Embryonic facial prominence (tissue), 1 donor: Measurements from ENCODE around the gene RFX2.
"Not testable (repeated sequence)": the region's sequence is repeated elsewhere in the genome, so short reads cannot be mapped to it uniquely, and the experiment has no call there.

ENCODE experiments used
- DNase-seq: peaks from one replicate; pipeline ENCODE4 v3.0.0-alpha.2; 2016; ENCODE audit errors: extremely low spot score

RFX2 gene

DNA sequence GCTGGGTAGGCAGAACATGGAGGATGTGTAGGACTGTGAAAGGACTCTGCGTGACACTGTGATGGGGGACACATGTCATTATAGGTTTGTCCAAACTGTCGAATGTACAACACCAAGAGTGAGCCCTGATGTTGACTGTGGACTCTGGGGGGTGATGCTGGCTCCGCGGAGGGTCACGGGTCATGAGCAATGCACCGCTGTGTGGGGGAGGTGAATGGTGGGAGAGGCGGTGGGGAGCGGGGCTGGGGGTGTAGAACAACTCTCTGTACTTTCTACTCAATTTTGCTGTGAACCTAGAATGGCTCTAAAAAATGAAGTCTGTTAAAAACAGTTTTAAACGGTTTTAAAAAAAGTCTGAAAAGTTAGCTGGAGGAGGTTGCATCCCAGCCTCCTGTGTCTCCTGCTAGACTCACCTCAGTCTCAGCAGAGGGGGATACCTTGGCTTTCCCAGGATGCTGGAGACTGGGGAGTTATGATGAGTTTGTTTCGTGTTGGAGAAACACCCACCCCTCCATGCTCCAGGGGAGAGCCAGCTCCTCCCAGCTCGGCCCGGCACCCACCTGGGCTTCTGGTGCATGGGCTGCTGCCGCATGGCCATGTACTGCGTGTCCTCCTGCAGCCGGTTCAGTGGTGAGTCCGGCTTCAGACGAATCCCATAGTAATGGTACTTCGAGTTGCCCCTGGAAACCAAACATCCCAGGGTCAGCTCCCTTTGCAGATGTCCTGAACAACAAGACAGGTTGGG is 97.7 kb downstream of the RFX2 start:
- no peak for DNase-seq

DNA sequence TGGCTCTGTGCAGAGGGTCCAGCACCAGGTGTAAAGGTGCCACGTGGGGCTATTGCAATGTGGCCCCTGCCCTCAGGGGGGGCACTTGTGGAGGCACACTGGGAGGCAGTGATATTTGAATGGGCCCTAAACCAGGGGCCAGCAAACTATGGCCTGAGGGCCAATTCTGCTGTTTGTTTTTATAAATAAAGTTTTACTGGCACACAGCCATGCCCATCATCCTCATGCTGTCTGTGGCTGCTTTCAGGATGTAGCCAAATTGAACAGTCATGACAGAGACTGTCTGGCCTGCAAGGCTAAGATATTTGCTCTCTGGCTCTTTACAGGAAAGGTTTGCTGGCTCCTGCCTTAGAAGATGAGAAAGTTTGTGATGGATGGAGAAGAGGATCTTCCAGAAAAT is 98.5 kb downstream of the RFX2 start:
- no peak for DNase-seq

DNA sequence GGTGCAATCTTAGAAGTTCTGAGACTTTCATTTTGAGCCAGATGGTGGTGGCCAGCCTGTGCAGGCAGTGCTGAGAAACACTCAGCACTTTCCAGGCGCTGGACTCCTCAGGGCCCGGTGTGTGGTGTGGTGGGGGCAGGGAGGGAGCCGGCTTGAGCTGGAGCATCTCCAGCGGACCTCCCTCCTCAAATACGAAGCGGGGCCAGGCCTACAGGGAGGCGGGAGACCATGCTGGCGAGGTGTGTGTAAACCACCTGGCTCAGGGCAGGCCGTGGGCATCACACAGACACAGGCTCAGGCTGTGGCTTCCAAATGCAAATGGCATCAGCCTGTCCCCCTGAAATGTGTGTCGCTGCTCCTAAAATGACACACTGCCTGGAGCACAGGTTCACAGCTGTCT is 99.1 kb downstream of the RFX2 start:
- no peak for DNase-seq

DNA sequence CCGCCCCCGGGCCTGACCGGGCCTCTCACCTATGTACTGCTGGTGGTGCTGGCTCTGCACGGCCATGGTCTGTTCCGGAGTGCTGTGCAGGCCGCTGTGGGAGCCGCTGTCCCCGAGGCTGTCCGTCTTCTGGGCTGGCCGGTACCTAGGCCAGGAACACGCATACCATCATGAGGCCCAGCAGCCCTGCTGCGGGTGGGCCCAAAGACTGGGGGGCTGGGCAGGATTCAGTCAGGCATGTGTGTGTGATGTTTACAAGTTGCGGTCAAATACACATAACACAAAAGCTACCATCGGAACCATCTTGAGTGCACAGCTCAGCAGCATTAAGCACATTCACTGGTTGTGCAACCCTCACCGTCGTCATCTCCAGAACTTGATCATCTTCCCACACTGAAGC is 100.2 kb downstream of the RFX2 start:
- DNase-seq = no peak

DNA sequence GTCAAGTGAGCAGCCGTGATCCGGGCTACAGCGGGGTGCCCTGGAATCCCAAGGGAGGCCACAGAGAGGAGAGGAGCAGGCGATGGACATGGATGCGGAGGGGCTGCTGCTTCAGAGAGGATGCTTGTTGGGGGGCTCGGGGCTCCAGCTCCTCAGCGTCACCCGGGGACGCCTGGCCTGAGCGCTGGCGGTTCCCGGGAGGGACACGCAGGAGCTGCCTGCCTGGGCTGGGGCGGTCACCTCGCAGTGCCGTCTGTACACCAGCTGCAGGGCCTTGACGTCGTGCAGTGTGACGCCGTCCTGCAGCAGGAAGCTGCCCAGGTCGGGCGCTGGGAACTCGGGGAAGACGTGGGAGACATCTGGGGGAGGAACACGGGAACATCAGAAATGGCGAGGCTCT is 102.4 kb downstream of the RFX2 start:
- no peak for DNase-seq

DNA sequence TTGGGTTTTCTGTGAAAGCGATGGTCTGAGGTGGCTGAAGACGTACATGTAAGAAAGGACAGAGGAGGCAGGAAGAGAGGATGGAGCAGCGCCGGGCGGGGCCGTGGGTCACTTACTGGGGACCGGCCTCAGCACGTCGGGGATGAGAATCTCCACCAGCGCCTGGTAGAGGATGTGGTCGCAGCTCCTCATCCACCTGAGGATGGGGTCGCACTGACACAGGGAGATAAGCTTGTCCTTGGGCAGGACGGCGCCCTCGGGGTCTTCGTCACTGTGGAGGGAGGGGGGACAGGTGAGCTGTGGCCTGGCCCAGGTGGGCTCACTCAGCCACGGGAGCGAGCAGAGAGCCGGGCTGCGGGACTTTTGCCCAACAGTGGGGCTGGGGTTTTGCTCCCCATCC is 103.4 kb downstream of the RFX2 start:
- DNase-seq = no peak

DNA sequence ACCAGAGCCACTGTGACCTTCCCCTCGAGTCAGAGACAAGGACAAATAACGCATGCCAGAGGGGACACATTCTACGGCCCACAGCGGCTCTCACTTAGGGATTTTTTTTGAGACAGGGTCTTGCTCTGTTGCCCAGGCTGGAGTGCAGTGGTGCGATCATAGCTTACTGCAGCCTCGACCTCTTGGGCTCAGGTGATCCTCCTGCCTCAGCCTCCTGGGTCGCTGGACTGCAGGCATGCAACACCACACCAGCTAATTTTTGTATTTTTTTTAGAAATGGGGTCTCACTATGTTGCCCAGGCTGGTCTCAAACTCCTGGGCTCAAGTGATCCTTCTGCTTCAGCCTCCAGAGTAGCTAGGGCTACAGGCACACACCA is 104.2 kb downstream of the RFX2 start:
- DNase-seq = not testable (repeated sequence)

DNA sequence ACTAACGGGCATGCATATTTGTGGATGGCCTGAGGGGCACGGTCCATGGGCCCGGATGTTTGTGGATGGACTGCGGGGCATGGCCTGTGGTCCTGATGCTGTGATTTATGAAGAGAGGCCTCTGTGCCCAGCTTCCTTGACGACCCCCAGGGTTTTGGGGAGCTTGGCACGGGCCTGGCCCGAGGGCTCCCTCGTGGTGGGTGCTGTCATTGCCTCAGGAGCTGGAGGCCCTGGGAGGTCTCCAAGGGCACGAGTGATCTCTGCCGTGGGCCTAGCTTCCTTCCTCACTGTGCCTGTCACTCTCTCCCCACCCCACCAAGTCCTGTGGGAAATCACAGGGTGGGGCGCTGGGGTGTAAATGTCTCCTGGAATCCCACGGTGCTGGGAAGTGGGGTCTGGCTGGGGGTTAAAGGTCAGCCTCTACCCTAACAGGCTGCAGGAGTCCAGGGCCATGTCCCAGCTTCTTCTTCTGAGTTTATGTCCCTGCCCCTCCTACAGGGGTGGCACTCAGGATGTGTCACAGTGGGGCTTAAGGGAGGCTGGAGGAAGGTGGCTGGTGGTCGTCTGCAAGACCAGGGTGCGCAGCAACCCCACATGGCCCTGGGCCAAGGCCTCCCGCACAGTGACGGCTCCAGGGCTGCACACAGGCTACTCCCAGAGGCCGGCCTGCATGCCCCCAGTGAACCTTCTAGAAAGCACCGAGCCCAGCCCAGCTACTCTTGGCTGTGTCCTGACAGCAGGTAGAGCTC is 104.8 kb downstream of the RFX2 start:
- DNase-seq = no peak

DNA sequence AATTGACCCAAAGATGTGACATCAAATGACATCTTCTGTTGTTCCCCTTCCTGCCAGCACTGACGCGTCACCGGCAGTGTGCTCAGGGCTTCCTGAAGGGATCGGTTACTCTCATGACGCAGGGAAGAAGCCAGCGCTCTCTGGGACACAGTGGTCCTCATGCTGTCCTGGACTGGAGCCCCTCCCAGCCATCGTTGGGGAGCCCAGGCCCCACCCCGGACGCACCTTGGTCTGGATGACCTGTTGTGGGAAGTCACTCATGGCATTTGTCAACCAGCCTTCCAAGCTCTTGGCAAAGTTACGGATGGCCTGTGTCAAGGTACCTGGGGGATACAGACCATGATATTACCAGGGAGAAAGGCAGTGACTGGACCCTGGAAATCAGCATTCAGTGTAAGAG is 106.3 kb downstream of the RFX2 start:
- DNase-seq = no peak

DNA sequence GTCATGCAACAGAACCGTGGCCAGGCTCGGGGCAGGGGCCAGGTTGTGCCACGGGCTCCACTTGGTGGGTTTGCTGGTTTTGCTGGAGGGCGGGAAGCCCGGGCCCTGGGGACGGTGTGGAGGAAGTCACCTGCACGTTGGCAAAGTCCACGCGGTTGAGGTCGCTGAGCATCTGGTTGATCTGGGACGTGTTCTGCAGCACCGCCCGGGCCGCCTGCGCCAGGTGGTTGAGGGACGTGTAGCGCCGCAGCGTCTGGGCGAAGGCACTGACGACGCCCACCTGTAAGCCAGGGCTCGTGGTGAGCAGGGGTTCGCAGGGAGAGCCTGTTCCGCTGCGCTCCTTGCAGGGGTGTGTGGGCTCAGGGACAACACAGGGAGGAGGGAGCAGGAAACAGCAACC is 107.7 kb downstream of the RFX2 start:
- no peak for DNase-seq

DNA sequence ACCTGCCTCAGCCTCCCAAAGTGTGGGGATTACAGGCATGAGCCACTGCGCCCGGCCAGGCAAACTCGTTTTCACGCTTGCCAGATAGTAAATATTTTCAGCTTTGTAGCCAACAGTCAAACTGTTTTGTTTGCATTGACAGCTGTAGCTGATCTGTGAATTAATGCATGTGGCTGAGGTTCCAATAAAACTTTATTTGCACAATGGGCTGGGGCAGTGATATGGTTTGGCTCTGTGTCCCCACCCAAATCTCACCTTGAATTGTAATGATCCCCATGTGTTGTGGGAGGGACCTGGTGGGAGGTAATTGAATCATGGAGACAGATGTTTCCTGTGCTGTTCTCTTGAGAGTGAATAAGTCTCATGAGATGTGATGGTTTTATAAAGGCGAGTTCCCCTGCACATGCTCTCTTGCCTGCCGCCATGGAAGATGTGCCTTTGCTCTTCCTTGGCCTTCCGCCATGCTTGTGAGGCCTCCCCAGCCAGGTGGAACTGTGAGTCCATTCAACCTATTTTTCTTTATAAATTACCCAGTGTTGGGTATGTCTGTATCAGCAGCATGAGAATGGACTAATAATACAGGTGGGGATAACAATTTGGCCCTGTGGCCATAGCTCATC is 110.0 kb downstream of the RFX2 start:
- DNase-seq = no peak

DNA sequence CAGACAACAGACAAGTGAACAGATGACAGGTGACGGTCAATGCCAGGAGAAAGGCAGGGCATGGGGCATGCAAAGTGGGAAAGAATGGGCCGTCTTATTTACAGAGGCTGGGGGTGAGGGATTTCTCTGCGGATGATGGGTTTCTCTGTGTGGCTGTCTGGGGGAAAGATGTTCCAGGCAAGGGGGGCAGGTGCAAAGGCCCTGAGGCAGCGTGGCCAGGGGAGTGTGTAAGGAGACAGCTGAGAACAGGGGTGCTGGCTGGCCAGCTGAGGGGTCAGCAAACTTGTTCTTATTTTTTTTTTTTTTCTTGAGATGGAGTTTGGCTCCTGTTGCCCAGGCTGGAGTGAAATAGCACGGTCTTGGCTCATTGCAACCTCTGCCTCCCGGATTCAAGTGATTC is 110.6 kb downstream of the RFX2 start:
- DNase-seq = no peak

DNA sequence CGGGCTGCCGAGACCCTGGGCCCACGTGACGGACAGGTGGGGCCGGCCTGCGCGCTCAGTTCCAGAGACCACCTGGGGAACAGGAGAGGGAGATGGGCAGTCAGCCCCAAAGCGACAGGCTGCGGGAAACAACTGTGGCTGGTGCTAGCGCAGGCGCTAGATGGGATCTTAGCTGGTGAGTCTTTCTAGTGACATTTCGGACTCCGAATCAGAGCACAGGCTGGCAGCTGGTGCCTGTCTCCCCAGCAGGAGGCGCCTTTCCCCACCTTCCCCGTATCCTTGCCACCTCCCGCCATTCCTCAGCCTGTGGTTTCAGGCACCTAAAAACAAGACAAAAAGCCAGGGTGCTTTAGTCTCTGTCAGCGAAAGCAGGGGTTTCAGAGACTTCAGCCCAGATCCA is 112.9 kb downstream of the RFX2 start:
- DNase-seq = no peak

DNA sequence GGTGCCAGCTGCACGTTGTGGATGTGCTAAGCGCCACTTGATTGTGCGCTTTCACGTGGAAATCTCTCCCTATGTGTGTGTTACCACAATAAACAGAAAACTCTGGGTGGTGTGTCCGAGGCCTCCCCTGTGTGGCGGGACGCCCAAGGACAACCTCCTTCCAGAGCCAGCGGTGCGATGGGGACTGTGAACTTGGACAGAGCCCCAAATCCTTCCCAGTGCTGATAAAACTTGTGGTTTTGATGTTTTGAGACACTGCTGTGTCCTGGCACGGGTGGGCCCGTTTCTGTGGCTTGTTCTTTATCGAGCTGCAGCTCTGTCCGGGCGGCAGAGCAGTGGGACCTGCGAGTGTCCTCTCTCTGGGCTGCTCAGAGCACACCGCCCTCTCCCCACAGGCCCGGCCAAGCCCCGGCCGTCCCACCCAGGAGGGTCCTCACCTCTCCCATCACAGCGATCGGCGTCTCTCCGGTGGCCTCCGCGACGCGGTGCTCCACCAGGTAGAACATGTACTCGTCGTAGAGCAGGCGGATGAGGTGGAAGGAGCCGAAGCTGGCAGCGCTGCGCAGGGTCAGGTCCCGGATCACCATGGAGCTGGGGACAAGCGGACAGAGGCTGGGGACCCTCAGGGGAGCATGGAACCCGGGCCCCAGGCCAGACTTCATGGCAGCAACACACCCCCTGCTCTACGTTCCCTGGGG is 113.5 kb downstream of the RFX2 start:
- DNase-seq = no peak

DNA sequence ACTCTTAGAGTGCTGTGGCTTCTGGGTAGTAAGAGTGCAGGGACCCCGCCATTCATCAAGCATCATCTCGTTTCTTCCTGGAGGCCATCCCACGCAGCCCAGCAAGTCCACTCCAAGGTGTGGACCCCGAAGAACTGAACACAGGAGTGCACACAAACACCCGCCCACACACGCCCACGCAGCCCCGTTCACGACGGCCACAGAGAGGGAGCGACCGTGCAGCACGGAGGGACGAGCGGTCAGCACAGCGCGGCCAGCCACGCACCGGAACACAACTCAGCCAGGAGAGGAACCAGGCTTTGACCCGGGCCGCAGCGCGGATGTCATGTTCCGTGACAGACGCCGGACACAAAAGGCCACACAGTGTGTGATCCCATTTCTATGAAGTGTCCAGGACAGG is 114.2 kb downstream of the RFX2 start:
- DNase-seq = no peak

DNA sequence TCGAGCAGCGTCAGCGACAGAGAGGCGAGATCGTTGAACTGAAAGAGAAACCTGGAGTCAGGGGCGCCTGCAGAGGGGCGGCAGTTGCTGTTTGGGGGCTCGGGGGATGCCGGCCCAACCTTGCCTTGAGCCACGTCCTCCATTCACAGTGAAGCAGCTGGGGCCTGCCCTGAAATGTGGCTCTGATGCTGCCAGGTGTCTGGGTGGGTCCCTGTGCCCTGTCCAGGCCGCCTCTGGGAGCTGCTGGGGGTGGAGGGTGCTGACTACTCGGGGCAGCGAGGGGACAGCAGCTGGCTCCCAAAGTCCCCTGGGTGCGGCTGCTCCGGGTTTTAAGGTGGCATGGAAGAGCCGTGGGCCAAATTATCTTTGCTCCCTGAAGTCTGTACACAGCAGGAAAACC is 114.7 kb downstream of the RFX2 start:
- no peak for DNase-seq

DNA sequence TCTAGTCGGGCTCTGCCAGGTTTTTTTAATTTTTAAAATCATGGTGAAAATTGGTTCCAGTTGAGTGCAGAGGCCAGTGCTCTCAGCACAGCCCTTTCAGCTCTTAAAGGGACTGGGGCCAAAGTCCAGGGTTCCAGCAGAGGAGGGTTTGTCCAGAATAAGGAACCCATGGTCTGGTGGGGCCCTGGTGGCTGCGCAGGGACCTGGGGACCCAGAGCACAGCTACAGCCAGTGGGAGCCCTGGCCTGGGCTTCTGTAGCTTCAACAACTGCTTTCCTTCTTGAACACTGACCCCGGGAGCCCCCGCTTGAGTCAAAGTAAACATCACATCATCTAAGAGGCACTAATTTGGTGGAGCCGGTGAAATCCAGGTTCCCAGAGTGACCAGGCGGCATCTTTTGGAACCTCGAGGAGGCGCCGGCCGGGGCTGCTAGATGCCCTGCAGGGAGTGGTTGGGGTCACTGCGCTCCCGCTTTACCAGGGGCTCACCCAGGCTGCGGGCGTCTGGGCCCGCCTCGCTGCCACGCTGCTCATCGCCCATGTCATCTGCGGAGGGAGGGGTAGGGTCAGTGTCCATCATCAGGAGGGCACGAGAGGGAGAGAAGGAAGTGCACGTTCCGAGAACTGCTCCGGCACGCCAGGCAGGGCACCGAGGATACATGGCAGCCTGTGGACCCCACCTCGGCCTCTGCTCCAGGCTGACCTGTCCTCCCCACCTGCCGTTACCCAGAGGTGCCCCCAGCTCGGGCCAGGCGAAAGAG is 115.7 kb downstream of the RFX2 start:
- no peak for DNase-seq

DNA sequence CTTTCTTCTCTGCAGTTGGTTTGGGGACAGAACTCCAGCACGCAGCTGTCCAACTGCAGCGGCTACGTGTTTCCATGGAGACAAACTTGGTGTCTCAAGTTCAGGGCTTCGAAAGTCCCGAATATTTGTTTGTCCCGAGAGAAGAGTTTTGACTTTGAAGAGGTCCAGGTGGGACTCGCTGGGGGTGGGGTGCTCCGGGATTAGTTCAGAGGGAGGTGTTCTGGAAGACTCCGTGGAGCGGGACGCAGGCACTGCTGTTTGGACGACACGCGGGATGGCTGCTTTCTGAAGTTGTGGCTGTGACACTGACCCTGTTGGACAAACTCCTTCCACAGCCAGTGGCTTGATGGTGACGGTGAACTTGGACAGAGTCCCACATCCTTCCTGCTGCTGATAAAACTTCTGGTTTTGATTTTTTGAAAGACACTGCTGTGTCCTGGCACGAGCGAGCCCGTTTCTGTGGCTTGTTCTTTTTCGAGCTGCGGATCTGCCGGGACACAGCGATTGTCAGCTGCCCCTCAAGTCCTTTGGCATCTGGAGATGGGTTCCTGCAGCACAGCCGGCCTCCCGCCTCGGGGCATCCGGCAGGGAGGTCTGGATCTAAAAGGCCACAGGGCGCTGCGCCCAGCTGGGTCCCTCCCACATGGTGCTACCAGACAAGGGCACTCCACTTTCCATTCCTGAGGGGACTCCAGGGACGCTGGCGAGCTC is 116.5 kb downstream of the RFX2 start:
- no peak for DNase-seq

DNA sequence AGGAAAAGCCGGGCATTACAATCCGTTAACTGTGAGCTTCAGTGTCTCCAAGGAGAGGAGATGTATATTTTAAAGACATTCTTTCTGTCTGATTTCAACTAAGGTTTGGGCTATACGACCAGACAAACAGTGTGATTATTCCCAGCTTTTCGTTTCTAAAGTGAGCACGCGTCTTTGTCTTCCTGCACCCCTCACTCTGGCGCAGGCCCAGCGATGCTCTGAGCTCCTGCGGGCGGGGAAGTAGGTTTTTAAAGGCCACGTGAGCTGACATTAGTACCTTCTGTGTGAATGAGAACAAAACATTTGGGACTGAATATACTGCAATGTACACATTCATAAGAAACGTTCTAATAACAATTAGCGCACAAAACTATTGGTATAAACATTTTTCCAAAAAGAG is 117.1 kb downstream of the RFX2 start:
- DNase-seq = peak; percentile 27

DNA sequence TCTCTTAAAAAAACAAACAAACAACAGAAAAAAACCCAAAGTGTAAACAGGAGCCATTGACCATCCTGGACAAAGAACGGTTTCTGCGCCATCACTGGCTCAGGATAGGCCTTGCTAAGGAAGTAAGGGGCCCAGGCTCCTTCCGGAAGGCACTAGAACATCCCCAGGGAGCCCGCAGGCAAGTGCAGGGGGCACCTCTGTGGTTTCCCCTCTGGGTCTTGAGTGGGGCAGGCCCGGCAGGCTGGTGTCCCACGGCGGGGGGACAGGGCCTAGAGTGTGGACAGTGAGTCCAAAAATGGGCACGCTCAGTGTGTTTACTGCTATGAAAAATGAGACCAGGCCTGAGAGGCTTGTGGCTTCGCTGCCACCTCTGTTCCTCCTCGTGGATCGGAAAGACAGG is 117.5 kb downstream of the RFX2 start:
- no peak for DNase-seq

DNA sequence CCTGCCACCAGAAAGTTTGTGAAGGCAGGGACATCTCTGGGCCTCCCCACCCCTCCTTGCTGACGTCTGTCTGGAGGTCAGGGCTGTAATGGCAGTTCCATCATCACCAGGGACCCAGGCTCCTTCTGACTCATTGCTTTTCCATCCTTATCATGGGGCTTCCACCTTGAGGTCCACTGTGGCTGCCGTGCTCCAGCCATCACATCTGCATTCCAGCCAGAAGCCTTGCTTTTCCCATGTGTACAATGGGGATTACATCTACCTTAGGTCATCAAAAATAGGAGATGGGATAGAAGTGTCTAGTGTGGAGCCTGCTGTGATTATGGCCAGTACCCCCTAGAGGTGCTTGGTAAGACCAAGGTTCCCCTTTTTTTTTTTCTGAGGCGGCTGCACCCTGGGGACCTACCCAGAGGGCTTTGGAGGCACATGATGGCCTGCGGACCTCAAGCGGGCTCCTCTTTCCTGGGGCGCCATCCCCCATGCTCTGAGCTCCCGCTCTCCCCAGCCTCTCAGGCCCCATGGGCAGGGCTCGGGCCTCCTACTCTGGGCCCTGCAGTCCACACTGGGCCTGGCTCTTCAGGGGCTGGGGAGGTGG is 119.0 kb downstream of the RFX2 start:
- no peak for DNase-seq
